NOMO-1 treated with DMSO at 0.1 percent for 48 hours (cell line): ENCODE data around the gene SFMBT1.

Source experiments
- DNase-seq: peaks from one replicate; lab custom pipeline; 2025; ENCODE audit not compliant: unreplicated experiment; lab: John Stamatoyannopoulos, UW

SFMBT1 gene

DNA sequence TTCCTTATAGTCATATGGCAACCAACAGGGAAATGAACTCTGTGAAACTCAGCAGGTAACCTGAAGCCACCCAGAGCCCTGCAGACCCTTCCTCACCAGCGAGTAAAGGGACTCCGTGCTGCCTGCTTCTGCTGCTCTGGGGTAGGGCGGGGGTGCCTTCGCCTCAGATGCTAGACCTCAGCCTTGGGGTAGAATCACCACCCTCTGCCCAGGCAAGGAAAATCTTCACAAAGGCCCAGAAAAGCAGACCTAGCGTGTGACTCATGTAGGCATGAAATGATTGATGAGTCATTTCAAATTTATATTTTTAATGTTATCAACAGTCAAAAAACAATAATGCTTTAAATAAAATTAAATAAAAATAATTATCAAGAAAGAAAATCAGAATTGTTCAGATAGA is 155.1 kb downstream of the SFMBT1 start:
- DNase-seq = no peak

DNA sequence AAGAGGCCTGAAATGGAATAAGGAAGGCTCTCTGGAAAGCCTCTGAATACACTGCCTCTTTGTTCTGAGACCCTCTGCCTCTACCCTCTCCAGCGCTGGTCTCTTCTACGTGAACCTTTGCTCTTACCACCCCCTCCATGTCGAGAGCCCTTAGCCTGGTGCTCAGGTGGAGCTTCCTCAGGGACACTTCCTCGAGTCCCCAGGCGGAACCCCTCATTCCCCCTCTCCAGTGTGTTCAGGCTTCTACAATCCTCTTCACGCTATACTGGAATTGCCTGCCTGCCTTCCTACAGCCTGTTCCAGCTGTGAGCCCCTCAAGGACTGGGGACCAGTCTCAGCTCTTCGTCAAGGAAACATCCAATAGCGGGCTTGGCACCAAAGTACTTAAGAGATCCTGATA is 156.0 kb downstream of the SFMBT1 start:
- DNase-seq = no peak

DNA sequence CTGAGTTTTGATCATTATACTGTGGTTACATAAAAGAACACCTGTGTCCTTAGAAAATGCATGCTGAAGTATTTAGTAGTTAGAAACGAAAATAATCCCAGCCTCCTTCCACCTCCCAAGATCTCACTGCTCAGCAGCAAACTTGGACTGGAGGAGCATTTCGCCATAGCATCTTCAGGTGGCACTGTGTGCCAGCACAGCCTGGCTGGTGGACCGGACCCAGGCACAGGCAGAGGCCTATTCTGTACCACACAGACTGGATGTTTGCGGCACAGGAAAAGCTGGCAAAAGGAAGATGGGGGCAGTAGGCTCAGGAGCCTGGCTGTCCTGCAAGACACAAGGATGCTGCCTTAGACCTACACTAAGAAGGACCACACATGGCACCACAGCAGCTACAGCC is 158.7 kb downstream of the SFMBT1 start:
- DNase-seq = no peak

DNA sequence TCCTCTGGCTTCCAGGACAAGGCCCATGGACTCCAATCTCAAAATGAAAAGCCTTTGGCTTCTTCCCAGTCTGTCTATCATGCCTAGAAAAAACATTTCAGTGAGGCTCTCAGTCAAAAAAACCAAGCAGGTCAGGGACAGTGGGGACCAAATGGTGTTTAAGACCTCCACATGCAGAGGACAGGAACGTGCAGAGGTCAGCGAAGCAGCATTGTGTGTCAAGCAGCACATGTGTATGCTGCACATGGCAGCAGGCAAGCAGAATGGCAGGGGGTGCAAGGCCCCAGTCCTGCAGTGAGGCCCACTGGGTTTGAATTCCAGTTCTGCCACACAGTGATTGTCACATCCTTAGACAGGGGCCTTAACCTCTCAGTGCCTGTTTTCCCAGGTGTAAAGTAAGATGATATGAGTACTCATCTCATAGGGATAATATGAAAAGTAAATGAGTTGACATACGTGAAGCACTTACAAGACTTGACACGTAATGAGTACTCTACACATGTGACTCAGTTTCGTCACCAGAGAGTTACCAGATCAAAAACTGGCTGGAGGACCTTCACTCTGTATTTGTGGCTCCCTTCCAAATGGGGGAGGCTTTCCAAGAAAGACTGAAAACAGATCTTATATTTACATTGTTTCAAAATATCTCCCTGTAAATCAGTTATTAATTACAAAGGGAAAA is 159.7 kb downstream of the SFMBT1 start:
- no peak for DNase-seq

- no peak for DNase-seq
Observed at GRCh38 chr3:52882377-52882776, 163.5 kb downstream of the SFMBT1 start.

- DNase-seq = no peak
Observed at GRCh38 chr3:52881871-52882270, 164.0 kb downstream of the SFMBT1 start.

DNA sequence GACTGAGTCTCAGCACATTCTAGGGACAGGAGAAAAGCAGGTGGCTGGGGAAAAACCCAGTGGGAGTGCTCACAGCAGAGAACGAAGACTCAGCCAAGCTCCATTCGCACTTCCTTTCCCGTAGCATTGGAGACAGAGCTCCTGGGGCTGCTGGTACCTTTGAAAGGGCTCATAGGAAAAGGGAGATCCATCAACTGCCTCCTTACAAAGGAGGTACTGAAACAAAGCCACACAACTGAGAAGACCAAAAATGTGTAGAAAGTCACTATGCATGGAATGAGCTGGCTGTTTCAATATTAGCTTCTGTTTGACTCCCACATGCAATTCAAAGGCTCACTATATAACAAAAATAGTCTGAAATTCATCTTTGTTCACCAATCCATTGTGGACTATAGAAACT is 165.4 kb downstream of the SFMBT1 start:
- no peak for DNase-seq

- no peak for DNase-seq
Observed at GRCh38 chr3:52880047-52880446, 165.8 kb downstream of the SFMBT1 start.

DNA sequence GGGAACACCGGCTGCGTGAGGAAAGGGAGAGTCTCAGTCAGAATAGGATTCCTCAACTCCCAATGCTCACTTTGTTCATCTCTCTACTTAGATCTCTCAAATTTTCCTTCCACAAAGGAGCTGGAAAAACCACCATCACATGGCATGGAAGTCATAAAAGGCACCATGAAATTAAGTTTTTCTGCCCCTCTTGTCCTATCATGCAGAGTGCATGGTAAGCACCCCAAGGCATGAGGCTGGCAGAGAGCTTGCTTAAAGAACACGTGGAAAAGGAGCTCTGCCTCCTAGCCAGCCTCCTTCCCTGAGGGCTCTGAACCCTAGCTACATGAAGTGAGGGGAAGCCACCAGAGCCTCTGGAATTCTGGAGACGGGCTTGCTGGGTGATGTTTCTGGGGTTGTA is 166.3 kb downstream of the SFMBT1 start:
- no peak for DNase-seq

- no peak for DNase-seq
Observed at GRCh38 chr3:52879090-52879489, 166.8 kb downstream of the SFMBT1 start.

DNA sequence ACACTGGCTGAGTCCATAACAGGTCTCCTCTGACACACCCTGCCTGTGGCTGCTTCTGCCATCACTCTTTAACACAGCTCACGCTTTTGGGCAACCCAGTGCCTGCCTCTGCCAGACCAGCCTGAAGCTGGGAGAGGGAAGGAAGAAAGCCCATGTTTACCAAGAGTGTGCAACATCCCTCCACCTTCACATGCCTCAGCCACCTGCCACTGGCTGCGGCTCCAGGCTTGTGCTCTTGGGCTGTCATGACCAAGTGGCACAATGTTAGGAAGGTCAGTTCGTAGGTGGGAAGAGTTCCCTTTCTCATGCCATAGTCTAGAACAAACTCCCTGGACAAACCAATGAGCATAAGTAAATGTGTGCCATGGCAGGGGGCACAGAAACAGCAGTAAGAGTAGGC is 168.8 kb downstream of the SFMBT1 start:
- DNase-seq = no peak

- peak; percentile 30 for DNase-seq
Observed at GRCh38 chr3:52874864-52875587, 170.8 kb downstream of the SFMBT1 start.

GRCh38 chr3:52874160-52874701 is 171.6 kb downstream of the SFMBT1 start:
- DNase-seq = no peak

DNA sequence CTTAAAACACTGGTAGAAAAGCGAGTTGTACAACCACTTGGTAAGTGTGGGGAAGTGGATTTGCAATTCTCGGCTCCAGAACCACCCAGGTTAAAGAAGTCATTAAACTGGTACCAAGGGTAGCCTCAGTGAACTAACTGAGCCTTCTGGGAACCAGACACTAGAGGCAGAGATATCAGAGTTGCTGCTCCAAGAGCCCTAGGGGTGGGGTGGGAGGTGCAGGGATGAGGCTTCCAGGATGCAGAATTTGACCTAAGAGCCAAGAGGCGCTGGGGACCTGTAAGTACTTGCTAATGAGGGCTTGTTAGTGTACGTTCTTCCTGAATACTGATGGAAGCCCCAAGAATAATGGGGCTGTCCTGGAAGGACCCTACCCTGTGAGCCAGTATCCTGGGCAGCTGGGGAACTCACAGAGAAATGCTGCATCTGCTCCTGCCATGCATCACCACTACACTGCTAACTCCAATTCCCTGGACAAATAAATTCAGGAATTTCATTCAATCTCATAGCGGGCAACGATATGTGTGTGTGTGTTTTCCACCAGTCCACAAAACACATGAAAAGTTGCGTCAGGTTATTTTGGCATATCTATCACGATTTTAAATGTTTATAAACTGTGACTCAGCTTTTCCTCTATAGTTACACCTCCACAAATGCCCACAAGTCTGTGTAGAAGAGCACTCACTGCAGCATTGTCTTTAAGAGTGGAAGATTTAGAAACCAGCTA is 172.3 kb downstream of the SFMBT1 start:
- DNase-seq = peak; percentile 29

DNA sequence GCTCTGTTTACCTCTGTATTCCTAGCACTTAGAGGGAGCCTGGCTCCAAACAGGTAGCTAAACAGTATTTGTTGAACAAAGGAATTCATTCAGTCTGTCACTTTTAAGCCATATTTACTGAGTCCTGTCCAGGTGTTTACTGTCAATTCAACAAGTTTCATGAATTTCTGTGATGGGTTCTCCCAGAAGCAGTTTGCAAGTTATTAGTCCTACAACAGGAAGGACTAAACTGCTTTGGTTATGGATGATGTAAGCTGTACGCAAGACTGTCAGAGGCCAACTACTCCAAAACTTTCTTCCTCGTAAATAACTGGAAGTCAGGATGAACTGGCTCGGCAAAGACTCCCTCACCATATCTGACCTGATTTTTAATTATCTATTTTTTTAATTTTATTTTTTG is 173.6 kb downstream of the SFMBT1 start:
- DNase-seq = no peak

DNA sequence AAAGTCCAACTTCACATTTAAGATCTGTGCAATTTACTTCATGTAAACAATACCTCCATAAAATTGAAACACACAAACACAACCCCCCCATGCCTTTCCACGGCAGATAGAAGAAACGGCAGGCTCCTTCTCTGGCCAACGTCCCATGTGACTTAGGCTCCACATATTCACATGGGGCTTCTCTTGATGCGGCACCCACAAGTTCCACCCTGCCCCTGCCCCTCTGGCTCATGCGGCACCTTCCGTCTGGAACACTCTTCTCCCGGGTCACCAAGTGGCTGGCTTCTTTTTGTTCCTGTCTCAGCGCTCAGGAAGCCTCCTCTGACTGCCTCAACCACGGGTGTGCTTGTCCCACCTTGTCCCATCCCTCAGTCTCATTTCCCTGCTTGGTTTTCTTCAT is 174.1 kb downstream of the SFMBT1 start:
- no peak for DNase-seq

DNA sequence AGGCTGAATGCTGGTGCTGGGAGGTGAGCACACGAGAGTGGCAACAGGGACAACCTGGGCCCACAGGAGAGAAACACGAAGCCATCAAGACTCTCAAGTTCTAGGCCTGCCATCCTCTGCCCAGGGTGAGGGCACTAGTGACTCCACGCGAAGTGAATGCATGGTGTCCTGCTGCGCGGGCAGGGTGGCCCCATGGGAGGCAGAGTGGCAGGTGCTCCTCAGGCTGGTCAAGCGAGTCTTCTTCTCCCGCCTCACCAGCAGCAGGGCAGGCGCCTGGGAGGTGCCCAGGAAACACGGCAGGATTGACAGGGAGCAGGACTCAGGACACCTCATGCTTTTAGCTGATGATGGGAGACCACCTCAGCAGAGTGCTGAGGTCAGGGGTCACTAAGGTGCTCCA is 175.4 kb downstream of the SFMBT1 start:
- no peak for DNase-seq

DNA sequence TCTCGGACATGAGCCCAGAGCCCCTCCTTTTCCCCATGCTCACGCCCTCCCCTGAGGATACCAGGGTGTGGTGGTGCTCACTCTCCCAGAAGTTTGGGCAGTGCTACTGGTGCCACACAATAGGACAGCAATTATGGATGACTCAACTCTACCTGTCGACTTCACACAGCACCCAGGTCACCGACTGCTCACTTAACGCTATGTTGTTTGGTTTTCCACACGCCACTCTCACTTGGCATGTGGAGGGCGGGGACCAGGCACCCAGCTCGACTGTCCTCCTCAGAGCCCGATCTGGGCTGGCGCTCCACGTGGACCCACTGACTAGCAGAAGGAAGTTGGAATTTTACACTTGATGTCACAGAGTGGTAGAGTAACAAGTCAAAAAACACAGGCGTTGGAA is 179.4 kb downstream of the SFMBT1 start:
- no peak for DNase-seq

- DNase-seq = no peak
Observed at GRCh38 chr3:52865994-52866393, 179.9 kb downstream of the SFMBT1 start.

DNA sequence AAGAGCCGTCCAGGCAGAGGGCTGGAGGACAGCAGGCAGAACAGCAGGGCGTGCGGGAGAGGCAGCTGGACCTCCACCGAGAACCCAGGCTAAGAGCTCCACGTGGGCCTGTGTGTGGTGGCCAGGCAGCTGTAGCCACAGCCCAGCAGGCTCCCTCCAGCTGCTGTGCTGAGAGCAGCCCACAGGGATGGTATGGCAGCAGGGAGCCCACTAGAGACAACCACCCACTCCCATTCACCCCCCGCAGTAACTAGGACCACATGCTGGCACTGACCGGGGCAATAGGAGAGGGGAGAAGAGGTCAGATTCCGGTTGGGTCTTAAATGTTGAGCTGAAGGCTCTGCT is 185.5 kb downstream of the SFMBT1 start:
- DNase-seq = no peak

GRCh38 chr3:52859686-52860423 is 186.0 kb downstream of the SFMBT1 start:
- no peak for DNase-seq
